ENCODE measurements around the gene AURKA.

DNA sequence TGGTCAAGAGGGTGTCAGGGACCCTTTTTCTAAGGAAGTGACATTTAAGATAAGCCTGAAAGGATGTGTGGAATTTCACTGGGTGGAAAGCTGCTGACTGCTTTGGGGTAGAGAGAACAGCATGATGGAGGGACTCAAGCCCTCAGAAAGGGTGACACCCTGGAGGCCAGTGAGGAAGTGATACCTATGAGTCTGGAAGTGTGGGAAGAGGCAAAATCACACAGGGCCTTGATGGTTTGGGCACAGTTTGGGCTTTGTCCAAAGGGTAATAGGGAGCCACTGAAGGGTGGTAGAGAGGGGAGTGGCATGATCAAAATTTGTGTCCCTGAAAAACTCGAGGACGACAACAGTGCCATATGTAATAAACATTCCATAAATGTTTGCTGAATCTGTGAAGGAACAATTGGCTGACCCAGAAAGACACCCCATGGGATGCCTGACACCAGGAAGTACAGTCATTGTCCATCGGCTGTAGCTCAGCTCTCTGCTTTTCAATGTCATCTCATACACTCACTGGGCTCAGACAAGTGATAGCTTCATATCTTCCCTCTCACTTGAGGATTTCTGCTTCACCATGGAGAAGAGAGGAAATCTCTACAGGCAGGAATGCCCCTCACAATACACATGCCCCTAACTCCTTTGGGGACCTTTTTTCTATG, 41.3 kb upstream of the AURKA start:
- TF ChIP-seq, protein P1, sequence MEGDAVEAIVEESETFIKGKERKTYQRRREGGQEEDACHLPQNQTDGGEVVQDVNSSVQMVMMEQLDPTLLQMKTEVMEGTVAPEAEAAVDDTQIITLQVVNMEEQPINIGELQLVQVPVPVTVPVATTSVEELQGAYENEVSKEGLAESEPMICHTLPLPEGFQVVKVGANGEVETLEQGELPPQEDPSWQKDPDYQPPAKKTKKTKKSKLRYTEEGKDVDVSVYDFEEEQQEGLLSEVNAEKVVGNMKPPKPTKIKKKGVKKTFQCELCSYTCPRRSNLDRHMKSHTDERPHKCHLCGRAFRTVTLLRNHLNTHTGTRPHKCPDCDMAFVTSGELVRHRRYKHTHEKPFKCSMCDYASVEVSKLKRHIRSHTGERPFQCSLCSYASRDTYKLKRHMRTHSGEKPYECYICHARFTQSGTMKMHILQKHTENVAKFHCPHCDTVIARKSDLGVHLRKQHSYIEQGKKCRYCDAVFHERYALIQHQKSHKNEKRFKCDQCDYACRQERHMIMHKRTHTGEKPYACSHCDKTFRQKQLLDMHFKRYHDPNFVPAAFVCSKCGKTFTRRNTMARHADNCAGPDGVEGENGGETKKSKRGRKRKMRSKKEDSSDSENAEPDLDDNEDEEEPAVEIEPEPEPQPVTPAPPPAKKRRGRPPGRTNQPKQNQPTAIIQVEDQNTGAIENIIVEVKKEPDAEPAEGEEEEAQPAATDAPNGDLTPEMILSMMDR (IDR thresholded peaks at IDR 0.05) = no peak
- no peak for TF ChIP-seq POLR2A (IDR thresholded peaks at IDR 0.05)
